MG63 (cell line): ENCODE measurements around the gene HEBP1. TPM values are rescaled to one million over a fixed set of nuclear protein-coding genes. Genes with fewer than 3 reads are reported as not detected.

ENCODE experiments used
- DNase-seq: peaks from one replicate; pipeline ENCODE4 v3.0.0-alpha.2; 2020
- H3K27me3 ChIP-seq: fragments of 250-450 bp; sonication (Bioruptor Pico); 2 replicates; pipeline ENCODE4 v1.5.1; 2020; ENCODE audit warnings: mild to moderate bottlenecking, moderate library complexity
- H3K36me3 ChIP-seq: fragments of 250-450 bp; sonication (Bioruptor Pico); 2 replicates; pipeline ENCODE4 v1.5.1; 2020; ENCODE audit warnings: mild to moderate bottlenecking, moderate library complexity
- H3K4me3 ChIP-seq: fragments of 250-450 bp; sonication (Bioruptor Pico); 2 replicates; pipeline ENCODE4 v1.5.1; 2020; ENCODE audit warnings: mild to moderate bottlenecking, moderate library complexity
- H3K9me3 ChIP-seq: fragments of 250-450 bp; sonication (Bioruptor Pico); 2 replicates; pipeline ENCODE4 v1.5.1; 2020; ENCODE audit warnings: mild to moderate bottlenecking, moderate library complexity
- total RNA-seq: library from RNA; depleted of rRNA; stranded (reverse); fragments of >200 nt; shearing (Covaris generic); gene quantifications from 2 replicates; pipeline ENCODE4 v1.2.3, GENCODE V29; 2014; ENCODE audit warnings: low replicate concordance

Gene HEBP1
- total RNA-seq, 1 experiment from 2014 or later = 5.6 TPM

DNA sequence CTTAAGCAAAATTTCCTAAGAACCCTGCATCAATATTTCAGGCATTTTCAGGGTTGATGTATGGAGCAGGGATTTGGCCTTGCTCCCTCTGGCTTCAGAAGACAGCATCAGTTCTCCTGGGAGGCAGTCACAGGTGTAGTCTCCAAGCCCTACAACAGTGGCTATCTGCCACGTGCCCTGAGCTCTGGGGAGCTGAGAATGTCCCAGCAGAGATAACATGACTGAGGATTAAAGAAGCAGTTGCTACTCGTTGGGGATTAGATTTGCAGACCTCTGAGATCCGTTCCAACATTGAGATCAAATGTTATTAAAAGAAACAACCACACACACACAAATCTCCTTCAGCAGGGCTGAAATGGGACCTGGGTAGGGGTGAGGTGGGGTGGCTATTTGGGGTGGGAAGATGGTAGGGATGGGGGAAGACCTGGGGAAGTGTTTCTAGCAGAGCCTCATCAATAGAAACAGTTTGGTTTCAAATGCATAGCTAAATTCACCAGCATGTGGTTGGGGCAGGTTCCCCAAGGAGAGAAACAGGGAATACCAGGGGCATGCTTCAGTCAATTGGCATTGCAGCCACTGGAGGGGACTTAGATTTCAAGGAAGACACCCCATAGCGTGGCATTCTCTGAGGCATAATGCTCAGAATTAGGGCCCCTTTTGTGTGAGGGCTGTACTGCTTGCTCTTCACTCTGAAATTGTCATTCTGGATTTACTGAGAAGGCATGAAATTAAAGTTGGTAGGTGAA, 28.9 kb upstream of the HEBP1 start:
- Histone ChIP-seq H3K36me3 (no peaks in the 10 kb centered on the region), H3K27me3 (no peaks in the 10 kb centered on the region), H3K4me3 (no peak overlapping the region), H3K9me3 (no peaks in the 10 kb centered on the region)
- no peak for DNase-seq

- Histone ChIP-seq H3K27me3 (no peaks in the 10 kb centered on the region), H3K4me3 (no peak overlapping the region), H3K36me3 (no peaks in the 10 kb centered on the region), H3K9me3 (no peaks in the 10 kb centered on the region)
- no peak for DNase-seq
Measured at GRCh38 chr12:13027508-13027907, 27.4 kb upstream of the HEBP1 start.

- H3K4me3 ChIP-seq = no peak overlapping the region
- no peaks in the 10 kb centered on the region for H3K27me3 ChIP-seq
- no peaks in the 10 kb centered on the region for H3K36me3 ChIP-seq
- DNase-seq = no peak
- H3K9me3 ChIP-seq = no peaks in the 10 kb centered on the region
Measured at GRCh38 chr12:13027032-13027431, 27.0 kb upstream of the HEBP1 start.

GRCh38 chr12:13026286-13026685, 26.2 kb upstream of the HEBP1 start:
- H3K36me3 ChIP-seq = no peaks in the 10 kb centered on the region
- no peaks in the 10 kb centered on the region for H3K9me3 ChIP-seq
- H3K27me3 ChIP-seq = no peaks in the 10 kb centered on the region
- no peak for DNase-seq
- no peak overlapping the region for H3K4me3 ChIP-seq

GRCh38 chr12:13024531-13024916, 24.5 kb upstream of the HEBP1 start:
- H3K36me3 ChIP-seq = no peaks in the 10 kb centered on the region
- H3K9me3 ChIP-seq = no peaks in the 10 kb centered on the region
- no peak overlapping the region for H3K4me3 ChIP-seq
- no peaks in the 10 kb centered on the region for H3K27me3 ChIP-seq
- no peak for DNase-seq

DNA sequence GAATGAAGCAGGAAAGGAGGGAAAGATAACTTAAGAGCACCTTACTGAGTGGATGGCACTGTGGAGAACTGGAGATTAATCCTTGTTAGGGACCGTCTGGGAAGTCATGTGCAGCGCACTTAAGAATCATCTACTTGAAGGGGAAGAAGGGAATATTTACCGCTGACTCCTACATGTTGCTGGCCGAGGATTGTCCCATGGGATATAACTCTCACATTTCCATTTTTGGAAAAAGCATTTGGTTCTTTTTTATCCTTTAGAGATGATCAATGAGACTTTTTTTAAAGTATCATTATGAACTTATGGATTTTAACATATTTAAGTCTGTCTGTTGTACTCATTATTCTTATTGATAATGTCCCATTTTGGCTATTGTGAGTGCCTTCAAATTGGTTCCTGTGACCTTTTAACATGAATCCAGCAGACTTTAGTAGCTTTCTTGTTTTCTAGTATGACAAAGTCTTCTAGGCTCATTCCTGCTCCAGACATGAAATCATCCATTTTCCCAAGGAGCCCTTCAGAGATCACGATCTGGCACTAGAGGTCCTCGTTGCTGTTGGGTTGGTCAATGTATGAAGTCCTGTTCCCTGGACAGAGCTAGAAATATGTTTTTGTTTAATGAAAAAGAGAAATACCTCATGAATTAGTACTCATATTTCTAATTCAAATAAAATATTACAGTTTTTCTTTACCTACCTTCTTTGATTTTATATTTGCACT, 23.9 kb upstream of the HEBP1 start:
- Histone ChIP-seq H3K9me3 (no peaks in the 10 kb centered on the region), H3K4me3 (no peak overlapping the region), H3K36me3 (no peaks in the 10 kb centered on the region), H3K27me3 (no peaks in the 10 kb centered on the region)
- DNase-seq = peak; percentile 32

DNA sequence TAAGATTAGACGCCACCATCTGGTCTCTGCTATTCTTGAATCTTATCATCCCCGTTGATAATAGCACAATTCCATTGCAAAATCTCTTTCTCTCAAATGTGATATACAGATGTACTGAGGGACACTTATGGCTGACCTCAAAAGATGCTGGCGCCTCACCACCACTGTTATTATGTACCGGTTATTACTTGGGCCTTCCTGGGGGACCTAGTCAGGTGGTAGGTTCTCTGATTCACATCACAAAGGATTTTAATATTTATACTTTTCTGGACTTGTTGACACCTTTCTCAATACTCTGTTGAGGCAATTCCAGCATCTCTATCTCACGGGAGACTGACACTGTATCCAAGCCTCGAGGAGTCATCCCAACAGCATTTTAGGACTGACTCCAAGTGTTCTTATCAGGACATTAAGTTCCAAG, 22.8 kb upstream of the HEBP1 start:
- no peak for DNase-seq
- no peaks in the 10 kb centered on the region for H3K27me3 ChIP-seq
- no peak overlapping the region for H3K4me3 ChIP-seq
- no peaks in the 10 kb centered on the region for H3K36me3 ChIP-seq
- H3K9me3 ChIP-seq = no peaks in the 10 kb centered on the region

DNA sequence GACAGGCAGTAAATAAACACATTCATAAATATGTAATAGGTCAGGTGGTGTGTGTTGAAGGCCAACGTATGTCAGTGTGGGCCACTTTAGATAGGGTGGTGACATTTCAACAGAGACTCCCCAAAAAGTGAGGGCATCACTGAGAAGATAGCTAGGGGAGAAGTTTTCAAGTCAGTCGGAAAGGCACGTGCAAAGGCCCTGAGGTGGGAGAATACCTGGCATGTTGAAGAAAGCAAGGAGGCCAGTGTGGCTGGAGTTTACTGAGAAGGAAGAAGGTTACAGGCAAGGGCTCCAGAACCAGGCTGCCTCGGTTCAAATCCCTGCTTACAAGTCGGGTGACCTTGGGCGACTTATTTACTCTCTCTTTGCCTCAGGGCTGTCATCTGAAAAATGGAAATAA, 11.0 kb upstream of the HEBP1 start:
- Histone ChIP-seq H3K9me3 (no peaks in the 10 kb centered on the region), H3K36me3 (no peaks in the 10 kb centered on the region), H3K27me3 (peaks cover 4% of the 10 kb centered on the region; the same call in 1 of the 2 replicates), H3K4me3 (no peak overlapping the region)
- DNase-seq = no peak

DNA sequence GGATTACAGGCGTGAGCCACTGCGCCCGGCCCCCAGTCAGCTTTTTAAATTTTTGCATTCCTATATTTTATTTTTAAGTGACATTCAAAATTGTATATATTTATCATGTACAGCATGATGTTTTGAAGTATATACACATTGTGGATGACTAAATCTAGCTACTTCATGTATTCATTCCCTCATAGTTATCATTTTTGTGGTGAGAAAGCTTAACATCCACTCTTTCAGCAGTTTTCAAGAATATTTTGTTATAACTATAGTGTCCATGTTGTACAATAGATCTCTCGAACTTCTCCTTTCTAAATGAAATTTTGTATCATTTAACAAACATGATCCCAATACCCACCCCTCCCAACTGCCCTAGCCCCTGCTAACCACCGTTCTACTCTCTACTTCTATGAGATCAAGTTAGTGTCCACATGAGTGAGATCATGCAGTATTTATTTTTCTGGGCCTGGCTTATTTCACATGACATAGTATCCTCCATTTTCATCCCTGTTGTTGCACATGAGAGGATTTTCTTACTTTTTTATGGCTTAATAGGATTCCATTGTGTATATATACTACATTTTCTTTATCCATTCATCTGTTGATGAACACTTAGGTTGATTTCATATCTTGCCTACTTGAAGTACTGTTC, 8.8 kb upstream of the HEBP1 start:
- Histone ChIP-seq H3K27me3 (no peaks in the 10 kb centered on the region), H3K9me3 (no peaks in the 10 kb centered on the region), H3K36me3 (no peaks in the 10 kb centered on the region), H3K4me3 (no peak overlapping the region)
- DNase-seq = no peak

GRCh38 chr12:13007496-13008233, 7.6 kb upstream of the HEBP1 start:
- no peak for DNase-seq
- H3K36me3 ChIP-seq = no peaks in the 10 kb centered on the region
- H3K27me3 ChIP-seq = no peaks in the 10 kb centered on the region

DNA sequence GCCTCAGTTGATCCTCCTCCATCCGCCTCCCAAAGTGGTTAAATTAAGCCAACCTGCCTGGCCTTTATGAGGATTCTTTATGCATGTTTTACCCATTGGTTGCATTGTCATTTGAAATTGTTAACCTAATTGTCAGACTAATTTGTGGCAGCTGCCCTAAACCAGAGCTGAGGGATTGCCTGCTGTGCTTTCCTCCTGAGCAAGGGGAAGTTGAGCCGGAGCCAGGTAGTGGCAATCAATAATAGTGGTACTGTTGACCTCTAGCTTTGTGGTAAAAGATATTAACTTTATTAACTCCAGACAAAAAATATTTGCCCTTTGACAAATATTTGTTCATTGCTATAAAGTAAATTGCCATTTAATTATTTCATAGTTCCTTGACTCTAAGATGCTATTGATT, 5.6 kb upstream of the HEBP1 start:
- H3K36me3 ChIP-seq = no peaks in the 10 kb centered on the region
- no peaks in the 10 kb centered on the region for H3K27me3 ChIP-seq
- no peaks in the 10 kb centered on the region for H3K9me3 ChIP-seq
- DNase-seq = no peak
- H3K4me3 ChIP-seq = no peak overlapping the region

More at GRCh38 chr12:13007496-13008233, 7.6 kb upstream of the HEBP1 start:
- Histone ChIP-seq H3K4me3 (no peak overlapping the region), H3K9me3 (no peaks in the 10 kb centered on the region)

GRCh38 chr12:13004986-13005385, 4.9 kb upstream of the HEBP1 start:
- Histone ChIP-seq H3K27me3 (no peaks in the 10 kb centered on the region), H3K4me3 (no peak overlapping the region), H3K9me3 (no peaks in the 10 kb centered on the region), H3K36me3 (no peaks in the 10 kb centered on the region)
- no peak for DNase-seq

DNA sequence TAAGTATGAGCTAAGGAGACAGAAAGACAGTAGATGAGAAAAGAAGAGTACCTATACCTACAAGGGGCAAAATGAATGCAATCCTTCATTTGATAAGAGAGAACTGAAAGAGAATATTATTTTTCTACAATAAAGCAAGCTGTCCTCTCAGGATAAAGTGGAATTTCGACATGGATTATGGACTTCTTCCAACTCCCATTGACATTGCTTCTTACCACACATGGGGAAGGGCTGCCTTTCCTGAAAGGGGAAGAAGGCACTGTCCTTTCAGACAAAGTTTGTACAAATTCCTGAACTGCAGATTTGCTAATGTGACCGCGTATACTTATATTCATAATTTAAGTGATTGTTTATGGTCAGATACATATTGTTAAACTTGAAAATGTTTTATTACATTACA, 4.3 kb upstream of the HEBP1 start:
- Histone ChIP-seq H3K4me3 (no peak overlapping the region), H3K9me3 (no peaks in the 10 kb centered on the region), H3K27me3 (no peaks in the 10 kb centered on the region), H3K36me3 (no peaks in the 10 kb centered on the region)
- DNase-seq = no peak

DNA sequence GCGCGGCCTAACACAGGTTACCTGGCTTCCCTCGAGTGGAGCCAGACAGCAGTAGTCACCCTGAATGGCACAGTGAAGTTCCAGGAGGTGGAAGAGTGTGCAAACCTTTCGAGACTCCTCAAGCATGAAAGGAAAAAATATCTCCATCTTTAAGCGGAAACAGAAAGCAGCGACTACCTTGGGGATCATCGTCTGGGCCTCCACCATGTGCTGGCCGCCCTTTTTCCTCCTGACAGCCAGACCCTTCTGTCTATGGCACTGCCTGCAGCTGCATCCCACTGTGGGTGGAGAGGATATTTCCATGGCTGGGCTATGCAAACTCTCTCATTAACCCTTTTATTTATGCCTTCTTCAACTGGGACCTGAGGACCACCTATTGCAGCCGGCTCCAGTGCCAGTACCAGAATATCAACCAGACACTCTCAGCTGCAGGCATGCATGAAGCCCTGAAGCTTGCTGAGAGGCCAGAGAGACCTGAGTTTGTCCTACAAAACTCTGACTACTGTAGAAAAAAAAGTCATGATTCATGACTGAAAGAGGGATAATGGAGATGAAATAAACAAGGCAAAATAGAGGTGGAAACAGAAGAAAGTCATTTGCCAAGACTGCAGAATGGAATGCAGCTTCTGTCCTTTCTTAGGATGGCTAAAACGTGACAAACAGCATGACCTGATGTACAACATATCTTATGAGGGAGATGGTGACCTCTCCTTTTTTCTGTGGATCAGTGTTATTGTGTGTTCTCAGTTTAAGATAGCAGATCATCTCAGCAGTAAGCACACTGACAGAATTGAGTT, 2.4 kb upstream of the HEBP1 start:
- Histone ChIP-seq H3K9me3 (no peaks in the 10 kb centered on the region), H3K4me3 (no peak overlapping the region), H3K36me3 (no peaks in the 10 kb centered on the region), H3K27me3 (no peaks in the 10 kb centered on the region)
- no peak for DNase-seq

- peak overlapping the region; percentile 80 for H3K4me3 ChIP-seq
- no peaks in the 10 kb centered on the region; the same call in 1 of the 2 replicates for H3K36me3 ChIP-seq
- H3K27me3 ChIP-seq = no peaks in the 10 kb centered on the region
- no peaks in the 10 kb centered on the region for H3K9me3 ChIP-seq
- DNase-seq = no peak
Measured at GRCh38 chr12:13001775-13002040, 1.6 kb upstream of the HEBP1 start.

DNA sequence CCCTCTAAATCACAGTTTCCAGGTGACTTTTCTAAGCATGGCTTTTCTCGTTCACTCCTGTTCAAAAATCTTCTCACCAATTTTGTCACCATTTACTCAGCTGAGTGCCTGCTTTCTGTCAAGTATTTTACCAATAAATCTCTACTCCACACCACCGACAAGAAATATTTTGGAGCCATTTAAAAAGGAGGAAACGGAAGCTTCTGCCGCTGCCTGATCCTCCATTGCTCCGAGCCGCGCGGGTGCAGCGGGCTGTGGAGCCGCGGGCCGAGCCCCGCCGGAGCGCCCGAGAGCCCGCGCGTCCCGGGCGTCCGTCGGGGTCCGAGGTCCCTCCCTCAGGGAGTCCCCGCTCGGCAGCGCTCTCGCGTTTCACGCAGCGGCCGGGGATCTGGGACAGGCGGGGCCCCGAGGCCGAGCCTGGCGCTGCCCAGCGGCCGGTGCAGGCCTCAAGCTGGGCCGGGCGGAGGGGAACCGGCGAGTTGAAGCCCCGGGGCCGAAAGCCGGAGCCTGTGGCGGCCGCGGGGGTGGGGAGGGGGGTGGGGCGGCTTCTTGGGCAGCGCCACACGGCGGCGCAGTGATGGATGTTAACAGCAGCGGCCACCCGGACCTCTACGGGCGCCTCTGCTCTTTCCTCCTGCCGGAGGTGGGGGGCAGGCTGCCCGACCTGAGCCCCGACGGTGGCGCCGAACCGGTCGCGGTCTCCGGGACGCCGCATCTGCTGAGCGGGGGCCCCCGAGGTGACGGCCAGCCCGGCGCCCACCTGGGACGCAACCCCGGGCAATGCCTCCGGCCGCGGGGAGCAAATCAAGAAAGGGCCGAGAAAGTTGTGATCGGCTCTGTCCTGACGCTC, 1.1 kb upstream of the HEBP1 start:
- Histone ChIP-seq H3K9me3 (no peaks in the 10 kb centered on the region), H3K27me3 (no peaks in the 10 kb centered on the region), H3K4me3 (peak overlapping the region; percentile 80), H3K36me3 (no peaks in the 10 kb centered on the region; the same call in 1 of the 2 replicates)
- peak; percentile 43 for DNase-seq
